COLO829 (cell line): Measurements from ENCODE around the gene ESYT2.

ENCODE experiments used
- DNase-seq: peaks from one replicate; pipeline ENCODE4 v3.0.0; 2012; ENCODE audit warnings: low spot score

ESYT2 gene

DNA sequence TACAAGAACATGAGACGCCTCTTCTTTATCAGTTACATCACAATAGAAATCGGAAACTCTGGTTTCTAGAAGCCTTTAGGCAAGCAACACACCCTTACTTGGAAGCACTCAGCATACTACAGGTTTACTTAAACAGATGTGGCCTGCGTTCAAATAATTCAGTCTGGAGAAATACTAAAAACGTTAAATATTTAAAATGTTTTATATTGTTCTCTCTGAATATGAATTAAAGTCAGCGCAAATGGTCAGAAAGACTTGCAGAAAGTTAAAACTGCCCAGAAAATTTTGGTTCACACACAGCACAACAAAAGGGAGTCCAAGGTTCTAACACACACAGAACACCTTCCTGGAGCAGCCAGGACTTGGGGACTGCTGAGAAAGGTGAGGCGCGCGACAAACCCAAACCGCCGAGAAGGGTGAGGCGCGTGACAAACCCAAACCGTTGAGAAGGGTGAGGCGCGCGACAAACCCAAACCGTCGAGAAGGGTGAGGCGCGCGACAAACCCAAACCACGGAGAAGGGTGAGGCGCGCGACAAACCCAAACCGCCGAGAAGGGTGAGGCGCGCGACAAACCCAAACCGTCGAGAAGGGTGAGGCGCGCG is 25.8 kb downstream of the ESYT2 start:
- no peak for DNase-seq

DNA sequence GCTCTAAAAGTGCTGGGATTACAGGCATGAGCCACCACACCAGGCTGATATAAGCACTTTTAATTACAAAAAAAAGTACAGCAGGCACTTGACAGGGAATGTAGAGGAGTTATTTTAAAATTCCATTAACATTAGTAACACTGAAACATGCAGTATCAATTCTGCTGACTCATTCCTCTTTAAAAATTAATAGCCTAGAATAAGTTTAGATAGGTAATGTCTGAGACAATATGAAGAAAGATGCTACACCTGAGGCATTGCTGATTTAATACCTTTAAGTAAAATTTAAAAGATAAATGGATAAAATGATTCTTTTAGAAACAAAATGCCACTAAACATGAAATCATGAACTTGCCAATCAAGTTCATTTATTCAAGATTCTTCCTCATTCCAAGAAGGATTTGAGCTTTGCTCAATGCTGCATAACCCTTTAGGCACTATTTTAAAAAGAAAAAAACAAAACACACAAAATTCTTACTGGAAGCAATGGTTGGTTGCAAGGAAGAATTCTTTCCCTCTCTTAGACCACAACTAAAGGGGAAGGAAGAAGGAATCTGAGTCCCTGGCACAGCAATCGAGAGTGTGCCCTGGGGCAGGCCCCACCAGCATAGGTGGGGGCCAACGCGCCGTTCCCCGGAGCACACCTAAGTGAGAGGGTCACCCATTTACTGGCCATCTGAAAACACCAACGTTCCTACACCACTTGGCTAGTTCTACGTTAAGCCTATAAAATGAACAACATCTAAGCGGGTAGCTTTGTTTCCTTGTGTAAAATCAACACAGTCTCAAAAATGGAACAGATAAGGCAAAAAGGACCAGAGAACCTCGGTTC is 26.6 kb downstream of the ESYT2 start:
- no peak for DNase-seq

DNA sequence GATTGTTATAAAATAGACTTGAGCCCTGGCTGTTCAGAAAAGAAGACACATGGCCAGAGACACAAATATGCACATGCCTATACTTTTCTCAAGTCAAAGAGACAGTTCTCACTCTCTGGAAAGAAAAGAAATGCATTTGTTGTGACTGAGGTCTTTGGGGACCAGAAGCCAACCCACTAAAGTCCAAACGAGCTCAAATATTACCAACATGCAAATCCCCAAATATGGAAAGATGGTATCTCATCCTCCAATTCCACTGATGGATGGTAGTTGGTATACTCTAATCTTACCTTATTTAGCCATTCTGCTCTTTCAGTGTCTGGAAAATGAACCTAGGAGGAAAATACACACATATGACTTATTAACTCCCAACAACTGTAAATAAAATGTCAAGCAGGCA is 30.6 kb downstream of the ESYT2 start:
- no peak for DNase-seq

DNA sequence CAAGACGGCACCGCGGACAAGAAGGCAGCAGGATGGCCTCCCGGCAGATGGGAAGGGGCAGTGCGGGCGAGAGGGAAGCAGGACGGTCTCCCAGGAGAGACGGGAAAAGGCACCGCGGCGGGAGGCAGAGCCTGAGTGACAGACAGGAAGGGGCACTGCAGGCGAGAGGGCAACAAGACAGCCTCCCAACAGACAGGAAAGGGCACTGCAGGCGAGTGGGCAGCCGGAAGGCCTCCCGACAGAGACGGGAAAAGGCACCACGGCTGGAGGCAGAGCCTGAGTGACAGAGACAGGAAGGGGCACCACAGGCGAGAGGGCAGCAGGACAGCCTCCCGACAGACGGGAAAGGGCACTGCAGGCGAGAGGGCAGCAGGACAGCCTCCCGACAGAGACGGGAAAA is 32.6 kb downstream of the ESYT2 start:
- DNase-seq = no peak

DNA sequence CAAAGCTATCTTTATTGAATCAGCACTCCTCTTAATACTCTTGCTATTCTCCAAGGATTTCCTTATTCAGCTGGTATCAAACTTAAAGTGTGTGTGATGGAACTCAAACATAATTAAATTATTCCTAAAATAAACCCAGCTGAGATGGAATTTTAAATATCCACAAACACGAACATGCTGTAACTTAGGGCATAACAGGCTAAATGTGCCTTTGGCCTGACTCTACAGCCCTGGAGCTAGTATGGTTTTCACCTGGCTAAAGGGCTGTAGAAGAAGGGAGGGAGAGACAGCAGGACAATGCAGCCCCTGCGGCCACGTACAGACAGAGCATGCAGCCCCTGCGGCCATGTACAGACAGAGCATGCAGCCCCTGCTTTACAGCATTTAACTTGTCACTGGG is 34.0 kb downstream of the ESYT2 start:
- DNase-seq = no peak

DNA sequence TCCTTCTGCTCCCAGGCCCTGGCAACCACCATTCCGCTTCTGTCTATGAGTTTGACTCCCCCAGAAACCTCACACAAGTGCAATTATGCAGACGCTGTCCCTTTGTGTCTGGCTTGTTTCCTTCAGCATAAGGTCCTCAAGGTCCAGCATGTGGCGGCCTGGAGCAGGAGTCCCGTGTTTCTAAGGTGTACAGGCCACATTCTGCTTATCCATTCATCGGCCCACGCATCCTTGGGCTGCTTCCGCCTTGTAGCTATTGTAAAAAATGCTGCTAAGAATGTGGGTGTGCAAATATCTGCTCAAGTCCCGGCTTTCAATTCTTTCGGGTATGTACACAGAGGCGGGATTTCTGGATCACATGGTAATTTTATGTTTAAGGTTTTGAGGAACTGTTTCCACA is 38.2 kb downstream of the ESYT2 start:
- DNase-seq = no peak

DNA sequence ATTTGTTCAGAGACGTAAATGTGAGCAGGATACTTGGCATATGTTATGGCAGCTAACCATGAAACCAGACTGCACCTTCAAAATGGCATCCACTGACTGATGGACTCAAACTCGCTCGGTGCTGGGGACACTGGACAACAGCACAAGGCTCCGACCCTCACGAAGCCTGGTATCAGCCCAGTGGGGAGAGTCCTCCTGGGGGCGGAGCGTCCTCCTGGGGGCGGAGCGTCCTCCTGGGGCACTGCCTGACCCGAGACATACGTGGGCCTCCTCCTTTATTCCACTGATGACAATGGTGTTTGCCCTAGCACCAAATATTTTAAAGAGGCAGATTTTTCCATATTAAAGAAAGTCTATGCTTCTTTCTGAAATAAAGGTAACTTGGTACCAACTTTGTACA is 39.5 kb downstream of the ESYT2 start:
- DNase-seq = no peak

DNA sequence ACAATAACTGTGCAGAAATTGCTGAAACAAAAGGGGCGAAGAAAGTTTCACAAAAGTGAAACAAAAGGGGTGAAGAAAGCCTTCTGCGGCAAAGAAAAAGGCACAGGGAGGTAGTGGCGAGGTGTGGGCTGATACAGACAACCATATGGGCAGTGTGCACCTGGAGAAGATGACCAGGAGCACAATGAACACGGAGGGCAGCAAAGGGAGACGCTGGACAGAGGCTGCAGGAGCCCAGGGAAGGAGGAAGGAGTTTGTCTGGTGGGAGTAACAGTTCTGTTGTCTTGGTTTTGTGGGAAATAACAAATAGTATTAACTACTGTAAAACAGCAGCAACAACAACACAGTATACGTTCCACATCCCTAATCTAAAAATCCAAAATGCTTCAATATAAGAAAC is 42.4 kb downstream of the ESYT2 start:
- no peak for DNase-seq

DNA sequence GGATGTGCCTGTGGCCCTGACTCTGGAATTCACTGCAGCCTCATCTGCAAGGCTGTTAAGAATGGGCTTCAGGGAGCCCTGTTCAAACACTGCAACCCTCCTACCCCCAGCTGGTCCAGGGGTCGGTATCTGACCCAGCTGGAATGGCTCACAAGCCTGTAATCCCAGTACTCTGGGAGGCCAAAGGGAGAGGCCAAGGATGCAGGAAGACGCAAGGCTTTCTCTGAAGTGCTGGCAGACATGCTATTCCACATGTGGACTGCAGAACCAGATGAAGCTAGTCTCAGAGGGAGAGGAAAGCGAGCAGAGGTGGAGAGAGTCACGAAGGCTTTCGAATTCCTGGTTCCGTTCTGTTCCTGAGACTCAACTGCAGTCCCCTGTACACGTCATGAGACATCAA is 45.0 kb downstream of the ESYT2 start:
- DNase-seq = no peak

DNA sequence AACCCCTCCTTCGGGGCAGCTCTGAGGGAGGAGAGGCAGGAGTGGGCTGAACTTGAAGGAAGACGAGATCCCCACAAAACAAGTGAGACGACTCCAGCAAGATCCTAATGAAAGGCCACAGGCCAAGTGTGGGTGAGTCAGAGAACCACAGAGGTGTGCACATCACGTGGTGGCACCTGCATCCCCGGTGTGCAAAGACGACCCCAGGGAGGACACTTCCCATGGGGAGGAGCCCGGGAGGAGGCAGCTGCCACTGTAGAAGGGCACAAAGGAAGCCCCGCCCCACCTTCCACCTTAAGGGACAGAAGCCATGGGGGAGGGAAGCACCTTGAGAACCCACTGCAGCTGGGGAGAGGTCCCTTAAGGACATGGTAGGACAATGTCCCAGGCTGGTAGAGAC is 45.7 kb downstream of the ESYT2 start:
- DNase-seq = no peak

DNA sequence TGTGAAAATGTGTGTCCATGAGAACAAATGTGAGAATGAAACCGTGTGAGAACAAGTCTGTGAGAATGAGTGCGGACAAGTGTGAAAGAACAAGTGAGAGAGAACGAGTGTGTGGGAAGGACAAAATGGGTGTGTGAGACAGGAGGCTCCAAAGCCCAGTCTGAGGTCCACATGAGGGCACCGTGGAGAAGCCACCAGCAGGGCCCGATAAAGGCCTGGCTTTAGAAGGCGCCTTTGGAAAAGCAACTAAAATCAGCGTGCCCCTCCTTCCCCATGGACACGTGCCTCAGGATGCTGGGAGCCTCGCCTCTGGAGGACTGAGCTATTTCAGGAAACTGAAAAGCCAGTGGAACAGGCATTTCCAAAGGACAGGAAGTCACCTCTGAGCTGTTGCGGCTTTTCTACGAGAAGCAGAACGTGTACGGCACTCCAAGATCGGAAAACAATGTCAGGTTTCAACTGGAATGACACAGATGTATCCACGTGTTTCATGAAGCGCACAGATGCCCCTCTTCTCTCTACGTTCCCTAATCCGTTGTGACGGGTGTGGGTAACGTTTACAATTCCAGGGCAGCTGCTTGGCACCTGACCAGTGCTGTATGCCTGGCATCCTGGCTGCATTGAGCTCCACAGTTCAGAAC is 46.4 kb downstream of the ESYT2 start:
- no peak for DNase-seq

DNA sequence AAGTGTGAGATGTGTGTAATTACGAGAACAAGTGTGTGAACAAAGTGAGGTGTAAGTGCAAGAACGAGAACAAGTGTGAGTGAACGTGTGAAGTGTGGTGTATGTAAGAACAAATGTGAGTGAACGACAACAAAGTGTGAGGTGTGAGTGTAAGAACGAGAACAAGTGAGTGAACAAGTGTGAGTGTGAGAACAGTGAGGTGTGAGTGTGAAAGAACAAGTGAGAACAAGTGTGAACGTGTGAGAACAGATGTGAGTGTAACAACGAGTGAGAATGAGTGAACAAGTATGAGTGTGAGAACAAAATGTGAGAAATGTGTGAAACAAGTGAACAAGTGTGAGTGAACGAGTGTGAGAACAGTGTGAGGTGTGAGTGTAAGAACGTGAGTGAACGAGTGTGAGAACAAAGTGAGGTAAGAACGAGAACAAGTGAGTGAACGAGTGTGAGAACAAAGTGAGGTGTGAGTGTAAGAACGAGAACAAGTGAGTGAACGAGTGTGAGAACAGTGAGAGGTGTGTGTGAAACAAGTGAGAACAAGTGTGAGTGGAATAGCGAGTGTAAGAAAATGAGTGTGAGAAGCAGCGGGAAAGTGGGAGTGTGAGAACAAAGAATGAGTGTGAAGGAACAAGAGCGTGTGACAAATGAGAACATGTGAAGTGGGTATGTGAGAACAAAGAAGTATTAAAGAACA is 47.2 kb downstream of the ESYT2 start:
- no peak for DNase-seq

DNA sequence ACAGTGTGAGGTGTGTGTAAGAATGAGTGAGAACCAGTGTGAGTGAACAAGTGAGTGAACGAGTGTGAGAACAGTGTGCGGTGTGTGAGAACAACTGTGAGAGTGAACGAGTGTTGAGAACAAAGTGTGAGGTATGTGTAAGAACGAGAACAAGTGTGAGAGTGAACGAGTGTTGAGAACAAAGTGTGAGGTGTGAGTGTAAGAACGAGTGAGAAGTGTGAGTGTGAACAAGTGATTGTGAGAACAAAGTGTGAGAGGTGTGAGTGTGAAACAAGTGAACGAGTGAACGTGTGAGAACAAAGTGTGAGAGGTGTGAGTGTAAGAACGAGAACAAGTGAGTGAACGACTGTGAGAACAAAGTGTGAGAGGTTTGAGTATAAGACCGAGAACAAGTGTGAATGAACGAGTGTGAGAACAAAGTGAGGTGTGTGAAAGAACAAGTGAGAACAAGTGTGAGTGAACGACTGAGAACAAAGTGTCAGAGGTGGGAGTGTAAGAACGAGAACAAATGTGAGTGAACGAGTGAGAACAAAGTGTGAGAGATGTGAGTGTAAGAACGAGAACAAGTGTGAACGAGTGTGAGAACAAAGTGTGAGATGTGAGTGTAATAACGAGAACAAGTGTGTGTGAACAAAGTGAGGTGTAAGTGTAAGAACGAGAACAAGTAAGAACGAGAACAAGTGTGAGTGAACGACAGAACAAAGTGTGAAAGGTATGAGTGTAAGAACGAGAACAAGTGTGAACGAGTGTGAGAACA is 47.9 kb downstream of the ESYT2 start:
- no peak for DNase-seq

DNA sequence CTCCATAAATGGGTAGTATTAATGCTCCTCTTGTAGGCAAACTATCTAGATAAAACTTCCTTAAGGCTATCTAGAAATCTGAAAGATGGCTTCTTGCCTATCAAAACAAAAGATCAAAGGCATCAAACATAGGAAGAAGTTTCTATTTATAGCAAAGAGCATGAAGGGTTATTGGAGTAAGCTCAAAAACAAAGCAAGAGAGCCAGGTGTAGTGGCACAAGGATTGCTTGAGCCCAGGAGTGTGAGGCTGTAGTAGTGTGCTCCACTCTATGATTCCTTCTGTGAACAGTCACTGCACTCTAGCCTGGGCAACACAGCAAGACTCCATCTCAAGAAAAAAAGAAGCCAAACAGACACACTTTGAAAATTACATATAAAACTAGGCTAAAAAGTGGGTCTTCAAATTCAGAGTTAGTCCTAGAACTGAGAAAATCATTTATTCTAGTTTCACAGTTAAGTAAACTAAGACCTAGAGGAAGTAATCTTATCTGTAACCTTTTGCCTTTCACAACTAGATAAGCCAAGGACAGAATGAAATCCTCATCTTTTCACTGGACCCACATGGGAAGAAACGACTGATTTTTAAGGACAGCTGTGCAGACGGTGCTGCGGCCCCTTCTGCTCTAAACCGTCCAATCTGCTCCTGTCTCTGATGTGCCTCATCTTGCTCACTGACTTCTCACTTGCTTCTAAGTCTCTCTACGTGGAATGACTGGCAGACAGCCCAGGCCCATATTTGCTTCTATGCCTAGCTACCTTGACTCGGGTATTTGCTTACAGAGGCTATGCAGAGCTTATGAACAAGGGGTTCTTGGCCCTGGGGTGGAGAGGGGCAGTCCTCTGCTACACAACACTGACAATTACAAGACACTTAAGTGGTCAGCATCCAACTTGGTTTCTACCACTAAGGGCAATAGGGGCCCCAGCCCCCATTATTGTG is 50.0 kb downstream of the ESYT2 start:
- DNase-seq = no peak

DNA sequence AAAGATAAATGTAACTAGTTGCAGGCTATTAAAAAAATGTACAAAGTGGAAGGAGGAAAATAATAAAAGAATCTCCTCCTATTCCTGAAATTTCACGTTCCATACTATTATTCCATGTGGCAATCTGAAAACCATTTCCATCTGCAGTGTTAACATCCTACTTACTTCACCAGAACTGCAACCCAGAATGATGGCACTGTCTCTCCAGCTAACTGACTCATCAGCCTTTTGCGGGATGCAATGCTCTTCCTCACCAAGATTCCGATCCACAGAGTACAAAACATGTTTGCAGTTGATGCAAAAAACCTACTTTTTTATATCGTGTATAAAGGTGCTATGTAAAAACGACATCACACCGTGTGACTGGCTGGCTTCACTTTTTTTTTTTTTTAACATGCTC is 50.8 kb downstream of the ESYT2 start:
- no peak for DNase-seq

DNA sequence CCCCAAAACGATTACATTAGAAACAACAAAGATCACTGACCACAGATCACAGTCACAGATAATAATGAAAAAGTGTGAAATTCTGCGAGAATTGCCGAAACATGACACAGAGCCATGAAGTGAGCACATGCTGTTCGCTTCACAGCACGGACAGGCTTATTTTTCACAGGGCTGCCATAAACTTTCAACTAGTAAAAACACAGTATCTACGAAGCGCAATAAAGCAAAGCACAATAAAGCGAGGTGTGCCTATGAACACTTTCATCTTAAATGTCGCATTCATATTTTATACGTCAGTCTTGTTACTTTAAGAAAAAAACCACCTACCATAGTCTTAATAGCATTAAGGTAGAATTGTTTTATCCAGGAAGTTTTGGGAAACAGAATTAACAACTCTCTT is 51.5 kb downstream of the ESYT2 start:
- DNase-seq = no peak

DNA sequence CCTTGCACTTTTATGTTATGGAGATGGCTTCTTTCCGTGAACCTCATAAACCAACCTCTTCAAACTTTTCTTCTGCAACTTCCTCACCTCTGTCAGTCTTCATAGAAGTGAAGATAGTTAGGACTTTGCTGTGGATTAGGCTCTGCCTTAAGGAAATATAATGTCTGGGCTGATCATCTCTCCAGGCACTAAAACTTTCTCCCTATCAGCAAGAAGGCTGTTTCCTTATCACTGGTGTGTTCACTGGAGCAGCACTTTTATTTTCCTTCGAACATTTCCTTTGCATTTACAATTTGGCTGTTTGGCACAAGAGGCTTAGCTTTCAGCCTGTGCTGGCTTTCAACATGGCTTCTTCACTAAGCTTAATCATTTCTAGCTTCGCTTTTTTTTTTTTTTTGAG is 52.8 kb downstream of the ESYT2 start:
- DNase-seq = no peak

DNA sequence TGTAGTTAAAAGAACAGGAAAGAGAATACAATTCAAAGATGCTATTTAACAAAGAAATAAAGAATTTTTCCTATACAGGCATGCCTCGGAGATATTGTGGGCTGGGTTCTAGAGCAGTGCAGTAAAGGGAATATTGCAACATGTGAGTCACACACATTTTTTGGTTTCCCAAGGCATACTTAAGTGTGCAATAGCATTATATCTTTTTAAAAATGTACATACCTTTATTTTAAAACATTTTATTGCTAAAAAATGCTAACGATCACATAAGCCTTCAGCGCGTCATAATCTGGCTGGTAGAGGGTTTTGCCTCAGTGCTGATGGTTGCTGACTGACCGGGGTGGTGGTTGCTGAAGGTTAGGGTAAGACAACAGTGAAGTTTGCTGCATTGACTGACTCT is 54.4 kb downstream of the ESYT2 start:
- no peak for DNase-seq

DNA sequence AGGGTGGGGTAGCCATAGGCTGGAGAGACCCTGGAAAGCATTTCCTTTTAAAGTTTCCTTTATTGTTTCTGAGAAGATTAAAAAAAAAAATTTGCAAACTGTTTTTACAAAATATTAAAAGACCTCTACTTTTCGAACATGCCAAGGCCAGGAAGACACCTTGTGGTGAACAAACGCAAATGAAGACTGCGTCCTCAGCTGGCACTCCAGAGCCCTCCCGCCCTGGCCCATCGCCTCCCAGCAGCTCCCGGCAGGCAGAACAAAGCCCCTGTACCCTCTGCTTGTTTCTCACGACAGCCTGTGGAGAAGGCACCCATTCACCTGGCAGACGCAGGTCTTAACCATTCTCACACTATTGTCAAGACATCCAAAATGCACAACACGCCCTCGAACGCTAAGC is 56.4 kb downstream of the ESYT2 start:
- DNase-seq = no peak

DNA sequence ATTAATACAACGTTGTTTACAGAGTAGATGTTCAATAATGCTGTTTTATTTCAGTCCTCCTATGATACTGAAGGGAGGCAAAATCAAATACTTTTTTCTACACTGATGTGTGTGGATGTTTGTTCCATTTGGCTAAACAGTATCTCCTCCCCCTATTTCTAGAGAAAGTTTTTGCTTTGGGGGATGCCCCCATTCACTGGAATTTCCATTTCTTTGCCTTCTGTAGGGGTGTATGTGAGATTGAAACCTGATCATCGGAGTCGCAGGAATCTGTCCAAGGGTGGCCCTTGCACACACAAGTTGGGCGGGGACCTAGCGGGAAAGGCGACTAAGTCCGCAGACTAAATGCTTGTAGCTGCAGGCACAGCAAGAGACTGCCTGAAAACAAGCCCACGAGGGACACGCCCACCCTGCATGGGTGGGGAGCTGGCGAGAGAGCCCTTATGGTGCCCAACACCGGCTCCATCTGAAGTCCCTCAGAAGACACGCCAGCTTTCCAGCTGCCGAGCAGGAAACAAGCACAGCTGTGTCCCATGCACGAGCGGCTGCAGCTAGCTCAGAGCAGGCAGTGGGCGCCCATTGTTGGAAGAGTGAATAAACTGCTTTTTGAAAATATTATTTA is 58.0 kb downstream of the ESYT2 start:
- DNase-seq = no peak

DNA sequence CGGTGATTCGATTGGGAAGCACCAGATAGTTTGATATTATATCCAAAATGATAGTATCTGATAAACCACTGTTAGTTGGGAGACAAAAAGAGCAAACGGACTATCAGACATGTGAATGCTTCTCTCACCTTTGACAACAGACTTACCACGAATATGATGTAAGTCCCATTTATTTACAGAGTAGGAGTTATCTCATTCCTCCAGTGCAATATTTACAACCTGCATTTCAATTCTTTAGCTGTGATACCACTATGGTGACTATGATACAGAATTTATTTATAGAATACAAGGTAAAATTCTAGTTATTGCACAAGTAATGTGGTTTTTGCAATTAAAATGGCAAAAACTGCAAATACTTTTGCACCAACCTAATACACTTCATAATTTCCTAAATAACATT is 61.6 kb downstream of the ESYT2 start:
- no peak for DNase-seq
